Osteoblast (primary cell): ENCODE measurements around the gene TTN. TPM values are rescaled to one million over a fixed set of nuclear protein-coding genes. Genes with fewer than 3 reads are reported as not detected.

Experiments
- DNase-seq: peaks from one replicate; pipeline ENCODE4 v3.0.0; 2011; ENCODE audit warnings: low spot score, mixed read lengths; ENCODE audit not compliant: insufficient read length; ENCODE audit errors: missing footprints
- H2AFZ ChIP-seq: 2 replicates; pipeline ENCODE4 v1.6.0; 2011; ENCODE audit warnings: mild to moderate bottlenecking, low read length
- H3K27ac ChIP-seq: 2 replicates; pipeline ENCODE4 v1.5.1; 2011; ENCODE audit warnings: mild to moderate bottlenecking, low read depth, low read length, moderate library complexity
- H3K27me3 ChIP-seq: 2 replicates; pipeline ENCODE4 v1.6.0; 2012; ENCODE audit warnings: mild to moderate bottlenecking, control low read depth, inconsistent platforms, low read length, moderate library complexity; ENCODE audit not compliant: insufficient read depth
- H3K36me3 ChIP-seq: 2 replicates; pipeline ENCODE4 v1.5.1; 2011; ENCODE audit warnings: mild to moderate bottlenecking, low read length, control low read depth, moderate library complexity; ENCODE audit not compliant: insufficient read depth
- H3K4me1 ChIP-seq: 2 replicates; pipeline ENCODE4 v1.5.1; 2011; ENCODE audit warnings: mild to moderate bottlenecking, low read length, control low read depth, moderate library complexity; ENCODE audit not compliant: insufficient read depth
- H3K4me2 ChIP-seq: 2 replicates; pipeline ENCODE4 v1.6.0; 2011; ENCODE audit warnings: mild to moderate bottlenecking, low read length; ENCODE audit not compliant: insufficient read depth
- H3K4me3 ChIP-seq: fragments of 200-600 bp; sonication (generic); 3 replicates; pipeline ENCODE4 v1.5.1; 2012; ENCODE audit warnings: mild to moderate bottlenecking, low read length, inconsistent platforms; ENCODE audit not compliant: insufficient read depth
- H3K79me2 ChIP-seq: 2 replicates; pipeline ENCODE4 v1.6.0; 2012; ENCODE audit warnings: mild to moderate bottlenecking, low read length, control low read depth, inconsistent platforms; ENCODE audit not compliant: insufficient read depth
- H3K9me3 ChIP-seq: 2 replicates; pipeline ENCODE4 v1.5.1; 2011; ENCODE audit warnings: low read depth, low read length, control low read depth
- H4K20me1 ChIP-seq: 2 replicates; pipeline ENCODE4 v1.6.0; 2012; ENCODE audit warnings: mild to moderate bottlenecking, low read length, control low read depth; ENCODE audit not compliant: insufficient read depth
- CTCF ChIP-seq: IDR thresholded peaks from 2 replicates; pipeline ENCODE4 v1.5.1; 2011; ENCODE audit warnings: mild to moderate bottlenecking, low read depth, low read length, moderate library complexity; ENCODE audit errors: extremely low read depth
- total RNA-seq: library from RNA; depleted of rRNA; stranded (reverse); fragments of >200 nt; gene quantifications from 2 replicates; pipeline ENCODE4 v1.2.3, GENCODE V29; 2012

TTN gene
- total RNA-seq, 1 donor, result under 0.01 TPM

- no peak overlapping the region for H3K4me2 ChIP-seq
- peak; percentile 85 for TF ChIP-seq CTCF
- no peak for DNase-seq
- H3K4me3 ChIP-seq, result no peak overlapping the region
- H3K4me1 ChIP-seq, result peaks cover 4% of the 10 kb centered on the region
- H3K79me2 ChIP-seq, result no peaks in the 10 kb centered on the region
- H2AFZ ChIP-seq, result no peak overlapping the region
- no peaks in the 10 kb centered on the region for H3K9me3 ChIP-seq
- no peaks in the 10 kb centered on the region for H3K36me3 ChIP-seq
- no peak overlapping the region for H3K27ac ChIP-seq
- H4K20me1 ChIP-seq, result no peaks in the 10 kb centered on the region
- peaks cover 13% of the 10 kb centered on the region for H3K27me3 ChIP-seq
These were observed 45.4 kb downstream of the TTN start for GRCh38 chr2:178761759-178762371.

GRCh38 chr2:178756843-178757242, 50.4 kb downstream of the TTN start:
- no peaks in the 10 kb centered on the region for H3K27me3 ChIP-seq
- H3K4me2 ChIP-seq, result peak overlapping the region; percentile 20
- H3K36me3 ChIP-seq, result no peaks in the 10 kb centered on the region
- H3K79me2 ChIP-seq, result no peaks in the 10 kb centered on the region
- peak; percentile 15 for DNase-seq
- H4K20me1 ChIP-seq, result no peaks in the 10 kb centered on the region
- no peak overlapping the region for H3K27ac ChIP-seq
- peaks cover 11% of the 10 kb centered on the region for H3K4me1 ChIP-seq
- TF ChIP-seq CTCF, result no peak
- H3K4me3 ChIP-seq, result no peak overlapping the region
- no peaks in the 10 kb centered on the region for H3K9me3 ChIP-seq
- no peak overlapping the region for H2AFZ ChIP-seq

GRCh38 chr2:178756343-178756742, 50.9 kb downstream of the TTN start:
- Histone ChIP-seq H3K4me3 (no peak overlapping the region), H3K4me1 (peaks cover 11% of the 10 kb centered on the region), H3K4me2 (peak overlapping the region; percentile 20), H3K9me3 (no peaks in the 10 kb centered on the region), H2AFZ (no peak overlapping the region), H3K36me3 (no peaks in the 10 kb centered on the region), H4K20me1 (no peaks in the 10 kb centered on the region), H3K27ac (no peak overlapping the region), H3K79me2 (no peaks in the 10 kb centered on the region), H3K27me3 (no peaks in the 10 kb centered on the region)
- no peak for TF ChIP-seq CTCF
- no peak for DNase-seq

DNA sequence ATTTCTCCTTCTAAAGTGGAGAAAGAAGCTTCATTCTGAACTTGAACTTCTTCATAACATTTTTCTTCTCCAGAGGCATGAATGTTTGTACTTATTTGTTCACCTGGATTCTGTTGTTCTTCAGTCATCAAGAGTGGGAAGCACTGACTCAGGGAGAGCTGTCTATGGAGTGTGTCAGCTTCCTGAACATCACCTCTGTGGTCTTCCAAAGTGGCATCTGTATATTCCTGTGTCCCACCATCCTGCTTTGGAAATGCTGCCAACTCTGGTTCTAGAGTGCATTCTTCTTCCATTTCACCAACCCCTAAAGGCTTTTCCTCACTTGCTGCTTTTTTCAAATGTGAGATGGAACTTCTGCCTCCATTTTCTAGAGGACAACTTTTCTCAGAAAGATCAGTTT, 59.5 kb downstream of the TTN start:
- no peak for DNase-seq
- no peak overlapping the region for H3K4me3 ChIP-seq
- H3K9me3 ChIP-seq, result no peaks in the 10 kb centered on the region

More for the DNA sequence above, 59.5 kb downstream of the TTN start:
- H3K4me2 ChIP-seq, result no peak overlapping the region
- H4K20me1 ChIP-seq, result no peaks in the 10 kb centered on the region
- H3K36me3 ChIP-seq, result no peaks in the 10 kb centered on the region
- H3K79me2 ChIP-seq, result no peaks in the 10 kb centered on the region
- no peak overlapping the region for H3K27ac ChIP-seq
- peaks cover 6% of the 10 kb centered on the region for H3K27me3 ChIP-seq
- H2AFZ ChIP-seq, result no peak overlapping the region
- H3K4me1 ChIP-seq, result no peaks in the 10 kb centered on the region
- no peak for TF ChIP-seq CTCF
